ENCODE results near the gene PLA2R1.
A peak's percentile ranks its signal among the peaks of the same experiment; 100 is the strongest.

Gene PLA2R1

DNA sequence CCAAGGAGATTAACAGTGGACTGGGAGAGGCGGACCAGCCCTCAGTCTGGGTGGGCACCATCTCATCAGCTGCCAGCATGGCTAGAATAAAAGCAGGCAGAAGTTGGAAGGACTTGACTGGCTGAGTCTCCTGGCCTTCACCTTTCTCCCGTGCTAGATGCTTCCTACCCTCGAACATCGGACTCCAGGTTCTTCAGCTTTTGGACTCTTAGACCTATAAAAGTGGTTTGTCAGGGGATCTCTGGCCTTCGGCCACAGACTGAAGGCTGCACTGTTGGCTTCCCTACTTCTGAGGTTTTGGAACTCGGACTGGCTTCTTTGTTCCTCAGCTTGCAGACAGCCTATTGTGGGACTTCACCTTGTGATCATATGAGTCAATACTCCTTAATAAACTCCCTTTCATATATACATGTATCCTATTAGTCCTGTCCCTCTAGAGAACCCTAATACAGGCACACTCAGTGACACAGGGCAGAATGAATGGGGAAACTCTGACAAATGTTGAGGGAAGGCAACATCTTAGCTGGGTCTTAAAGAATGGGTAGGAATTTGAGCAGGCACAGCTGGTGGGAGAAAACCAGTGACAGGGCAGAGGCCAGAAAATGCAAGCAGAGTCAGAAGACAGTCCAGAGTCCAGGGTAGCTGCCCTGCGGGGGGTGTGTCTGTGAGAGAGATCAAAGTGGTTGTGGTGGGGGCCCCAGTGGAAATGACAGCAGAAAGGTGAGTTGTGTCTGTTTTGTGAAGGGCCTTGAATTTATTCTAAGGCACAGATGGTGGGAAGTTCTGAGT, 156.3 kb downstream of the PLA2R1 start:
- H3K9me3 ChIP-seq (replicated peaks in 1 of 2; ENCODE audit: control insufficient read depth in 2 of 2, insufficient read depth in 1 of 2, low read depth in 1 of 2, low read length in 2 of 2): no peaks in the 10 kb centered on the region
- H2AK5ac ChIP-seq (ENCODE audit: low read depth, low read length): no peak overlapping the region
- H3K27ac ChIP-seq (replicated peaks; ENCODE audit: low read length): no peak overlapping the region
- H3K9ac ChIP-seq (ENCODE audit: low read depth, low read length, poor library complexity): no peak overlapping the region
- WGBS, 2 donors (ENCODE audit: extremely low coverage in 2 of 2, insufficient read length in 2 of 2, insufficient replicate concordance in 1 of 2): no CpG with 5 or more reads among the region's 7 CpGs
- no peak overlapping the region for H3K4me3 ChIP-seq (ENCODE audit: low read length in 2 of 2)
- H3K4me1 ChIP-seq (ENCODE audit: control insufficient read depth in 2 of 2, insufficient read depth in 1 of 2, low read depth in 1 of 2, low read length in 2 of 2): peaks cover 2 to 11% of the 10 kb centered on the region in 2 donors
- H3K14ac ChIP-seq (ENCODE audit: low read length): no peak overlapping the region
- no peak overlapping the region for H3K23ac ChIP-seq (ENCODE audit: low read depth, low read length, poor library complexity)
- no peak for DNase-seq (ENCODE audit: low spot score)
- H3K79me1 ChIP-seq (ENCODE audit: low read depth, low read length): no peaks in the 10 kb centered on the region
- H4K8ac ChIP-seq (ENCODE audit: low read depth, low read length): no peak overlapping the region
- no peak overlapping the region for H2BK15ac ChIP-seq (ENCODE audit: low read length)
- no peak overlapping the region for H2BK5ac ChIP-seq (ENCODE audit: low read length)
- no peak overlapping the region for H3K4ac ChIP-seq (ENCODE audit: low read length)
- H2AFZ ChIP-seq (ENCODE audit: low read length): no peak overlapping the region
- H3K27me3 ChIP-seq (ENCODE audit: control insufficient read depth in 3 of 3, insufficient read depth in 3 of 3, low read depth in 1 of 3, low read length in 3 of 3): peaks cover 0 to 26% (median 11%) of the 10 kb centered on the region in 3 experiments
- no peak overlapping the region for H3K18ac ChIP-seq (ENCODE audit: low read length)
- no peak overlapping the region for H3K4me2 ChIP-seq (ENCODE audit: insufficient read depth, low read length, poor library complexity, severe bottlenecking)
- H3K36me3 ChIP-seq (replicated peaks in 1 of 2; ENCODE audit: control insufficient read depth in 2 of 2, insufficient read depth in 2 of 2, low read length in 2 of 2): no peaks in the 10 kb centered on the region
- H2BK12ac ChIP-seq (ENCODE audit: low read length): no peak overlapping the region
- H4K91ac ChIP-seq (ENCODE audit: low read depth, low read length, poor library complexity): no peak overlapping the region
- H2BK120ac ChIP-seq (ENCODE audit: low read depth, low read length): no peak overlapping the region

- H3K36me3 ChIP-seq (replicated peaks in 1 of 2; ENCODE audit: control insufficient read depth in 2 of 2, insufficient read depth in 2 of 2, low read length in 2 of 2): no peaks in the 10 kb centered on the region
Observed at GRCh38 chr2:159904959-159905305, 157.5 kb downstream of the PLA2R1 start.

DNA sequence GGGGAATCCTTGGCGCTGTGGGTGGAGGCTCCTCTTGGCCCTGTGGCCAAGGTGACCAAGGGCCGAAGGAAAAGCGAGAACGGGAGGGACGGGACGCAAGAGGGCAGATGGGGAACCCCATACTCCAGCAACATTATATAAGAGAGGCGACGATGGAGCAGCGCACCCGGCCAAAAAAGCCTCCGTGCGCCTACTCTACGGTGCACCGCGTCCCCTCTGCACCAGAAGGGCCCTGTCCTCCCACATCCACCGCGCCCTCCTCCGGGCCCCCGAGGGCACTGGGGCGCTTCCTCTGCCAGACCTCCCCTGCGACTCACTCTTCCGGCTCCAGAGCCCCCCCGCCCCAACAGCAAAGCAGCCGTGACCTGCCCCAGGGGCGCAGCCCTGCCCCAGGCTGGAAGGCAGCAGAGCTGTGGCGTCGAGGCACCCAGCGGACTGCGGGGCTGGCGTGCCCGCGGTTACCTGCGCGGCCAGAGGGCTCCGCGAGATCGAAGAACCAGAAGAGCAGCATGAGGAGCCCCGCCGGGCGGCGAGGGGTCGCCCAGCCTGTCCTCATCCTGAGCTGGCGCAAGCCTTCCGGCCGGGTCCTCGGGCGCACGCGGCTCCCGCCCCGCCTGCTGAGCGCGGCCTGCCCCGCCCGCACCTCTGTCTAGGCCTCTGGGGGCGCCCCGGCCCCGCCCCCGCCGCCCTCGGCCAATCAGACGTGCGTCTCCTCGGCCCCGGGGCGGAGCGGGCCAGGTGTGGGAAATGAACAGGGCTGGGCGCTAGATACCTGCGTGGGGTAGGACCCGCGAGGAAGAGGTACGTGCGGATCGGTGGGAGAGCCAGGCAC, 158.1 kb downstream of the PLA2R1 start, which contains the start of gene LY75:
Gene LY75 (minus strand): TSS at position 630 of the 832 bp plus-strand sequence.
- no peak for DNase-seq (ENCODE audit: low spot score)
- no peaks in the 10 kb centered on the region for H3K9me3 ChIP-seq (replicated peaks in 1 of 2; ENCODE audit: control insufficient read depth in 2 of 2, insufficient read depth in 1 of 2, low read depth in 1 of 2, low read length in 2 of 2)
- H3K79me1 ChIP-seq (ENCODE audit: low read depth, low read length): no peaks in the 10 kb centered on the region
- H3K4me1 ChIP-seq (ENCODE audit: control insufficient read depth in 2 of 2, insufficient read depth in 1 of 2, low read depth in 1 of 2, low read length in 2 of 2): peaks cover 2 to 11% of the 10 kb centered on the region in 2 donors
- no peak within 1 kb of the TSS for H2AFZ ChIP-seq (ENCODE audit: low read length)
- peak within 1 kb of the TSS; percentile 84 for H2BK15ac ChIP-seq (ENCODE audit: low read length)
- no peak within 1 kb of the TSS for H3K4ac ChIP-seq (ENCODE audit: low read length)
- no peak within 1 kb of the TSS for H2BK5ac ChIP-seq (ENCODE audit: low read length)
- peak within 1 kb of the TSS; percentile 29 for H2AK5ac ChIP-seq (ENCODE audit: low read depth, low read length)
- H3K4me2 ChIP-seq (ENCODE audit: insufficient read depth, low read length, poor library complexity, severe bottlenecking): peak within 1 kb of the TSS; percentile 64
- peaks cover 0 to 29% (median 11%) of the 10 kb centered on the region in 3 experiments for H3K27me3 ChIP-seq (ENCODE audit: control insufficient read depth in 3 of 3, insufficient read depth in 3 of 3, low read depth in 1 of 3, low read length in 3 of 3)
- peak within 1 kb of the TSS; percentile 66 for H3K9ac ChIP-seq (ENCODE audit: low read depth, low read length, poor library complexity)
- H3K14ac ChIP-seq (ENCODE audit: low read length): peak within 1 kb of the TSS; percentile 82
- H4K91ac ChIP-seq (ENCODE audit: low read depth, low read length, poor library complexity): no peak within 1 kb of the TSS
- no CpG with 5 or more reads among the region's 74 CpGs for WGBS, 2 donors (ENCODE audit: extremely low coverage in 2 of 2, insufficient read length in 2 of 2, insufficient replicate concordance in 1 of 2)
- peak within 1 kb of the TSS in 1 of 2 donors; percentile 76 for H3K4me3 ChIP-seq (ENCODE audit: low read length in 2 of 2)
- H3K23ac ChIP-seq (ENCODE audit: low read depth, low read length, poor library complexity): peak within 1 kb of the TSS; percentile 78
- no peaks in the 10 kb centered on the region for H3K36me3 ChIP-seq (replicated peaks in 1 of 2; ENCODE audit: control insufficient read depth in 2 of 2, insufficient read depth in 2 of 2, low read length in 2 of 2)
- no peak within 1 kb of the TSS for H3K27ac ChIP-seq (replicated peaks; ENCODE audit: low read length)
- H3K18ac ChIP-seq (ENCODE audit: low read length): peak within 1 kb of the TSS; percentile 94
- no peak within 1 kb of the TSS for H2BK12ac ChIP-seq (ENCODE audit: low read length)
- no peak within 1 kb of the TSS for H2BK120ac ChIP-seq (ENCODE audit: low read depth, low read length)
- H4K8ac ChIP-seq (ENCODE audit: low read depth, low read length): no peak within 1 kb of the TSS

More at GRCh38 chr2:159904959-159905305, 157.5 kb downstream of the PLA2R1 start:
- H3K23ac ChIP-seq (ENCODE audit: low read depth, low read length, poor library complexity): peak overlapping the region; percentile 78
- H3K9ac ChIP-seq (ENCODE audit: low read depth, low read length, poor library complexity): no peak overlapping the region
- DNase-seq (ENCODE audit: low spot score): no peak
- peak overlapping the region in 1 of 2 donors; percentile 76 for H3K4me3 ChIP-seq (ENCODE audit: low read length in 2 of 2)
- no peak overlapping the region for H2BK12ac ChIP-seq (ENCODE audit: low read length)
- H3K4me1 ChIP-seq (ENCODE audit: control insufficient read depth in 2 of 2, insufficient read depth in 1 of 2, low read depth in 1 of 2, low read length in 2 of 2): peaks cover 2 to 11% of the 10 kb centered on the region in 2 donors
- no peak overlapping the region for H2BK120ac ChIP-seq (ENCODE audit: low read depth, low read length)
- H2AFZ ChIP-seq (ENCODE audit: low read length): no peak overlapping the region
- no peak overlapping the region for H4K8ac ChIP-seq (ENCODE audit: low read depth, low read length)
- WGBS, 2 donors (ENCODE audit: extremely low coverage in 2 of 2, insufficient read length in 2 of 2, insufficient replicate concordance in 1 of 2): no CpG with 5 or more reads among the region's 10 CpGs
- H3K4ac ChIP-seq (ENCODE audit: low read length): no peak overlapping the region
- H2BK15ac ChIP-seq (ENCODE audit: low read length): no peak overlapping the region
- no peak overlapping the region for H2AK5ac ChIP-seq (ENCODE audit: low read depth, low read length)
- no peak overlapping the region for H2BK5ac ChIP-seq (ENCODE audit: low read length)
- H4K91ac ChIP-seq (ENCODE audit: low read depth, low read length, poor library complexity): no peak overlapping the region
- H3K27ac ChIP-seq (replicated peaks; ENCODE audit: low read length): no peak overlapping the region
- no peaks in the 10 kb centered on the region for H3K9me3 ChIP-seq (replicated peaks in 1 of 2; ENCODE audit: control insufficient read depth in 2 of 2, insufficient read depth in 1 of 2, low read depth in 1 of 2, low read length in 2 of 2)
- H3K79me1 ChIP-seq (ENCODE audit: low read depth, low read length): no peaks in the 10 kb centered on the region
- H3K4me2 ChIP-seq (ENCODE audit: insufficient read depth, low read length, poor library complexity, severe bottlenecking): peak overlapping the region; percentile 64
- no peak overlapping the region for H3K14ac ChIP-seq (ENCODE audit: low read length)
- H3K18ac ChIP-seq (ENCODE audit: low read length): no peak overlapping the region
- H3K27me3 ChIP-seq (ENCODE audit: control insufficient read depth in 3 of 3, insufficient read depth in 3 of 3, low read depth in 1 of 3, low read length in 3 of 3): peaks cover 0 to 27% (median 11%) of the 10 kb centered on the region in 3 experiments

Data from neuronal stem cell (in vitro differentiated cells).